Left ventricle myocardium inferior (tissue), 1 donor: ENCODE measurements around the gene ZNF785. TPM values are rescaled to one million over a fixed set of nuclear protein-coding genes. Genes with fewer than 3 reads are reported as not detected.

Experiments used
- DNase-seq: peaks from one replicate; pipeline ENCODE4 v3.0.0-alpha.2; 2020
- H3K27ac ChIP-seq: fragments of 200-600 bp; replicated peaks from 2 replicates; pipeline ENCODE4 v1.8.0; 2021
- H3K27me3 ChIP-seq: fragments of 200-600 bp; 2 replicates; pipeline ENCODE4 v1.8.0; 2021; ENCODE audit warnings: low read depth
- H3K36me3 ChIP-seq: fragments of 200-600 bp; 2 replicates; pipeline ENCODE4 v1.8.0; 2021
- H3K4me1 ChIP-seq: fragments of 200-600 bp; 2 replicates; pipeline ENCODE4 v1.8.0; 2021
- H3K4me3 ChIP-seq: fragments of 200-600 bp; 2 replicates; pipeline ENCODE4 v1.8.0; 2021; ENCODE audit warnings: mild to moderate bottlenecking, moderate library complexity
- H3K9me3 ChIP-seq: fragments of 200-600 bp; replicated peaks from 2 replicates; pipeline ENCODE4 v1.8.0; 2021
- CTCF ChIP-seq: fragments of 200-600 bp; IDR thresholded peaks from 2 replicates; pipeline ENCODE4 v1.8.0; 2021; ENCODE audit warnings: antibody characterized with exemption, mild to moderate bottlenecking, borderline replicate concordance
- intact Hi-C: fragments of 100-400 bp; cut with micrococcal nuclease; formaldehyde crosslinking; loops from one replicate; pipeline ENCODE4 v1.11.0; 2022
- total RNA-seq: library from RNA; stranded (reverse); fragmentation: NEBNext Ultra II Directional; extraction: Animal tissue kit (Norgen Biotek cat#: 25700); gene quantifications from one replicate; pipeline ENCODE4 v1.2.1, GENCODE V29; 2021
- donor health status: DM: no; HTN: yes; CAD: no; lungs with severe emphysema.

Gene ZNF785
- total RNA-seq, 1 donor from 2014 or later: 7.1 TPM

GRCh38 chr16:30570636-30571444, 14.7 kb downstream of the ZNF785 start:
- intact Hi-C loops: no loop called here
- Histone ChIP-seq H3K27ac (peak overlapping the region; percentile 99), H3K9me3 (no peaks in the 10 kb centered on the region), H3K36me3 (no peaks in the 10 kb centered on the region), H3K4me1 (peaks cover 36% of the 10 kb centered on the region), H3K4me3 (peak overlapping the region; percentile 84), H3K27me3 (no peaks in the 10 kb centered on the region)
- no peak for TF ChIP-seq CTCF
- no peak for DNase-seq

GRCh38 chr16:30569746-30570635, 15.5 kb downstream of the ZNF785 start:
- DNase-seq: no peak
- no peaks in the 10 kb centered on the region for H3K36me3 ChIP-seq
- H3K9me3 ChIP-seq: no peaks in the 10 kb centered on the region
- peak overlapping the region; percentile 99 for H3K27ac ChIP-seq
- no peaks in the 10 kb centered on the region for H3K27me3 ChIP-seq
- no peak for TF ChIP-seq CTCF
- intact Hi-C loops: no loop called here
- peaks cover 36% of the 10 kb centered on the region for H3K4me1 ChIP-seq
- H3K4me3 ChIP-seq: peak overlapping the region; percentile 84

GRCh38 chr16:30569281-30569680, 16.2 kb downstream of the ZNF785 start:
- Histone ChIP-seq H3K4me3 (no peak overlapping the region), H3K27ac (peak overlapping the region; percentile 99), H3K9me3 (no peaks in the 10 kb centered on the region), H3K36me3 (no peaks in the 10 kb centered on the region), H3K27me3 (no peaks in the 10 kb centered on the region), H3K4me1 (peaks cover 36% of the 10 kb centered on the region)
- intact Hi-C loops: no loop called here
- DNase-seq: no peak
- TF ChIP-seq CTCF: no peak

- no peak overlapping the region for H3K27ac ChIP-seq
- peaks cover 36% of the 10 kb centered on the region for H3K4me1 ChIP-seq
- intact Hi-C loops: no loop called here
Measured at GRCh38 chr16:30567991-30568638, 17.4 kb downstream of the ZNF785 start.

More at GRCh38 chr16:30567991-30568638, 17.4 kb downstream of the ZNF785 start:
- Histone ChIP-seq H3K36me3 (no peaks in the 10 kb centered on the region), H3K4me3 (no peak overlapping the region), H3K9me3 (no peaks in the 10 kb centered on the region), H3K27me3 (no peaks in the 10 kb centered on the region)
- no peak for DNase-seq
- TF ChIP-seq CTCF: no peak
